Subcutaneous abdominal adipose tissue (tissue), 5 donors: ENCODE data around the gene PREPL.

Source experiments
- H3K27ac ChIP-seq: one replicate; pipeline ENCODE4 v1.7.0; 2013; ENCODE audit warnings: low read depth, mild to moderate bottlenecking, inconsistent platforms, low read length, moderate library complexity
- H3K27me3 ChIP-seq, 5 donors: one replicate each; pipeline ENCODE4 v1.7.0; 2013; ENCODE audit warnings: low read length in 5 of 5, inconsistent platforms in 1 of 5; ENCODE audit not compliant: control insufficient read depth in 5 of 5, insufficient read depth in 4 of 5
- H3K36me3 ChIP-seq, 5 donors: one replicate each; pipeline ENCODE4 v1.7.0; 2013; ENCODE audit warnings: low read length in 5 of 5; ENCODE audit not compliant: control insufficient read depth in 5 of 5, insufficient read depth in 5 of 5
- H3K4me1 ChIP-seq, 5 donors: one replicate each; pipeline ENCODE4 v1.7.0; 2013; ENCODE audit warnings: low read length in 5 of 5, mild to moderate bottlenecking in 3 of 5, moderate library complexity in 1 of 5; ENCODE audit not compliant: control insufficient read depth in 5 of 5, insufficient read depth in 5 of 5
- H3K4me3 ChIP-seq, 5 donors: one replicate each; pipeline ENCODE4 v1.7.0; 2013; ENCODE audit warnings: low read length in 5 of 5, low read depth in 1 of 5
- H3K9ac ChIP-seq, 5 donors: one replicate each; pipeline ENCODE4 v1.7.0; 2013; ENCODE audit warnings: low read length in 5 of 5, mild to moderate bottlenecking in 4 of 5, moderate library complexity in 3 of 5
- H3K9me3 ChIP-seq, 5 donors: one replicate each; pipeline ENCODE4 v1.7.0; 2013; ENCODE audit warnings: low read length in 5 of 5; ENCODE audit not compliant: control insufficient read depth in 5 of 5
- donor health status: healthy.
- donor health status: healthy.
- donor health status: healthy.
- donor health status: healthy.
- donor health status: healthy.

PREPL gene

GRCh38 chr2:44326548-44327264, 34.6 kb downstream of the PREPL start:
- no peaks in the 10 kb centered on the region for H3K9me3 ChIP-seq
- no peaks in the 10 kb centered on the region for H3K27me3 ChIP-seq
- H3K27ac ChIP-seq = no peak overlapping the region
- no peak overlapping the region for H3K9ac ChIP-seq
- peaks cover 40 to 60% (median 43%) of the 10 kb centered on the region in 5 donors for H3K36me3 ChIP-seq
- peaks cover 0 to 8% (median 4%) of the 10 kb centered on the region in 5 donors for H3K4me1 ChIP-seq
- no peak overlapping the region for H3K4me3 ChIP-seq

GRCh38 chr2:44325897-44326296, 35.4 kb downstream of the PREPL start:
- H3K27me3 ChIP-seq = no peaks in the 10 kb centered on the region
- no peak overlapping the region for H3K9ac ChIP-seq
- H3K4me1 ChIP-seq = peaks cover 0 to 8% (median 4%) of the 10 kb centered on the region in 5 donors
- peaks cover 43 to 61% (median 45%) of the 10 kb centered on the region in 5 donors for H3K36me3 ChIP-seq
- H3K27ac ChIP-seq = no peak overlapping the region
- no peaks in the 10 kb centered on the region for H3K9me3 ChIP-seq
- no peak overlapping the region for H3K4me3 ChIP-seq

- H3K4me3 ChIP-seq = no peak overlapping the region
- no peak overlapping the region for H3K27ac ChIP-seq
- H3K36me3 ChIP-seq = peaks cover 47 to 63% (median 53%) of the 10 kb centered on the region in 5 donors
- H3K9me3 ChIP-seq = no peaks in the 10 kb centered on the region
- H3K27me3 ChIP-seq = no peaks in the 10 kb centered on the region
- H3K4me1 ChIP-seq = peaks cover 0 to 8% (median 4%) of the 10 kb centered on the region in 5 donors
- H3K9ac ChIP-seq = no peak overlapping the region
These were observed 36.3 kb downstream of the PREPL start for GRCh38 chr2:44324971-44325426.

GRCh38 chr2:44321360-44321759, 39.9 kb downstream of the PREPL start:
- no peak overlapping the region for H3K4me3 ChIP-seq
- no peaks in the 10 kb centered on the region for H3K27me3 ChIP-seq
- peaks cover 0 to 8% (median 4%) of the 10 kb centered on the region in 5 donors for H3K4me1 ChIP-seq
- no peak overlapping the region for H3K27ac ChIP-seq
- no peaks in the 10 kb centered on the region for H3K9me3 ChIP-seq
- peaks cover 43 to 59% (median 52%) of the 10 kb centered on the region in 5 donors for H3K36me3 ChIP-seq
- H3K9ac ChIP-seq = no peak overlapping the region

GRCh38 chr2:44320832-44321231, 40.5 kb downstream of the PREPL start:
- Histone ChIP-seq H3K9me3 (no peaks in the 10 kb centered on the region), H3K27ac (no peak overlapping the region), H3K36me3 (peaks cover 41 to 64% (median 54%) of the 10 kb centered on the region in 5 donors)

GRCh38 chr2:44315945-44316344, 45.3 kb downstream of the PREPL start:
- H3K4me1 ChIP-seq = no peaks in the 10 kb centered on the region
- H3K36me3 ChIP-seq = peaks cover 23 to 70% (median 43%) of the 10 kb centered on the region in 5 donors
- H3K9me3 ChIP-seq = peaks cover 2 to 13% (median 6%) of the 10 kb centered on the region in 5 donors

More at GRCh38 chr2:44320832-44321231, 40.5 kb downstream of the PREPL start:
- peaks cover 0 to 8% (median 4%) of the 10 kb centered on the region in 5 donors for H3K4me1 ChIP-seq
- H3K27me3 ChIP-seq = no peaks in the 10 kb centered on the region
- no peak overlapping the region for H3K4me3 ChIP-seq
- H3K9ac ChIP-seq = no peak overlapping the region

GRCh38 chr2:44314362-44314761, 46.9 kb downstream of the PREPL start:
- Histone ChIP-seq H3K9me3 (peaks cover 17 to 26% (median 20%) of the 10 kb centered on the region in 5 donors), H3K9ac (no peak overlapping the region), H3K27me3 (no peaks in the 10 kb centered on the region), H3K36me3 (peaks cover 11 to 55% (median 29%) of the 10 kb centered on the region in 5 donors), H3K4me3 (no peak overlapping the region), H3K27ac (no peak overlapping the region), H3K4me1 (no peaks in the 10 kb centered on the region)

More at GRCh38 chr2:44315945-44316344, 45.3 kb downstream of the PREPL start:
- Histone ChIP-seq H3K4me3 (no peak overlapping the region), H3K27me3 (no peaks in the 10 kb centered on the region), H3K27ac (no peak overlapping the region), H3K9ac (no peak overlapping the region)

- Histone ChIP-seq H3K27me3 (no peaks in the 10 kb centered on the region), H3K4me3 (peak overlapping the region in 1 of 5 donors; percentile 37), H3K36me3 (peaks cover 9 to 33% (median 18%) of the 10 kb centered on the region in 5 donors), H3K4me1 (no peaks in the 10 kb centered on the region), H3K27ac (no peak overlapping the region), H3K9ac (no peak overlapping the region), H3K9me3 (peaks cover 18 to 29% (median 23%) of the 10 kb centered on the region in 5 donors)
These were observed 51.0 kb downstream of the PREPL start for GRCh38 chr2:44310287-44310686.

- Histone ChIP-seq H3K4me1 (no peaks in the 10 kb centered on the region), H3K36me3 (no peaks in the 10 kb centered on the region), H3K9ac (no peak overlapping the region), H3K27ac (no peak overlapping the region), H3K4me3 (no peak overlapping the region), H3K9me3 (peaks cover 11 to 22% (median 19%) of the 10 kb centered on the region in 5 donors), H3K27me3 (no peaks in the 10 kb centered on the region)
These were observed 55.4 kb downstream of the PREPL start for GRCh38 chr2:44305882-44306281.

GRCh38 chr2:44304258-44304657, 57.0 kb downstream of the PREPL start:
- peaks cover 0 to 7% (median 5%) of the 10 kb centered on the region in 5 donors for H3K9me3 ChIP-seq
- no peak overlapping the region for H3K9ac ChIP-seq
- no peak overlapping the region for H3K27ac ChIP-seq
- H3K4me1 ChIP-seq = no peaks in the 10 kb centered on the region
- no peak overlapping the region for H3K4me3 ChIP-seq
- no peaks in the 10 kb centered on the region for H3K27me3 ChIP-seq
- no peaks in the 10 kb centered on the region for H3K36me3 ChIP-seq
